HepG2 (cell line): ENCODE data around the gene BCAS3. TPM values are rescaled to one million over a fixed set of nuclear protein-coding genes. Genes with fewer than 3 reads are reported as not detected.
A peak's percentile ranks its signal among the peaks of the same experiment; 100 is the strongest.

ENCODE experiments used
- ATRX ChIP-seq: sonication (generic); formaldehyde crosslinking; IDR thresholded peaks from 2 replicates; pipeline ENCODE4 v1.4.0; 2020; ENCODE audit warnings: missing genetic modification reagents, borderline replicate concordance
- GLI4 ChIP-seq: sonication (generic); formaldehyde crosslinking; IDR thresholded peaks from 2 replicates; pipeline ENCODE4 v1.5.1; 2020; ENCODE audit warnings: missing genetic modification reagents, mild to moderate bottlenecking, moderate library complexity, borderline replicate concordance
- HES4 ChIP-seq: sonication (generic); formaldehyde crosslinking; IDR thresholded peaks from 2 replicates; pipeline ENCODE4 v1.9.0; 2021; ENCODE audit warnings: mild to moderate bottlenecking, missing genetic modification reagents, borderline replicate concordance
- HIVEP1 ChIP-seq: sonication (generic); formaldehyde crosslinking; IDR thresholded peaks from 2 replicates; pipeline ENCODE4 v1.4.0; 2020; ENCODE audit warnings: mild to moderate bottlenecking, missing genetic modification reagents
- NFIB ChIP-seq: sonication (generic); formaldehyde crosslinking; IDR thresholded peaks from 2 replicates; pipeline ENCODE4 v1.9.0; 2021; ENCODE audit warnings: missing genetic modification reagents, mild to moderate bottlenecking, borderline replicate concordance
- ZNF564 ChIP-seq: sonication (generic); formaldehyde crosslinking; IDR thresholded peaks from 2 replicates; pipeline ENCODE4 v1.8.1; 2023; ENCODE audit warnings: mild to moderate bottlenecking, missing genetic modification reagents
- polyA plus RNA-seq, 8 experiments: library from polyadenylated mRNA; depleted of rRNA in 3 of 8; stranded (reverse) in 7 of 8; unstranded in 1 of 8; fragments of >200 nt; fragmentation: Illumina TruSeq in 4 of 8; extraction: Trizol in 4 of 8; gene quantifications; 2 replicates each; pipeline versions ENCODE4 v1.2.1 to v1.2.3, GENCODE V29; 2011 to 2016; ENCODE audit warnings: low read depth in 4 of 8, missing spikeins in 1 of 8, mixed read lengths in 1 of 8; ENCODE audit not compliant: insufficient read depth in 1 of 8
- total RNA-seq, 5 experiments: library from RNA; depleted of rRNA; stranded (reverse); fragments of >200 nt; fragmentation: Illumina TruSeq; extraction: Trizol; gene quantifications; 2 replicates each; pipeline ENCODE4 v1.2.3, GENCODE V29; 2016; ENCODE audit warnings: low read depth in 1 of 5
- TF ChIP-seq, protein P1 (sequence below): sonication (generic); formaldehyde crosslinking; conservative IDR thresholded peaks from 2 replicates; pipeline ENCODE4 v1.4.0; 2020; ENCODE audit warnings: mild to moderate bottlenecking, missing genetic modification reagents, moderate library complexity
- TF ChIP-seq, protein P2 (sequence below): IDR thresholded peaks from 2 replicates; pipeline ENCODE4 v1.6.1; 2016; ENCODE audit warnings: missing genetic modification reagents, missing compliant biosample characterization
- TF ChIP-seq, protein P3 (sequence below): sonication (generic); formaldehyde crosslinking; IDR thresholded peaks from 2 replicates; pipeline ENCODE4 v1.4.0; 2020; ENCODE audit warnings: missing genetic modification reagents
- TF ChIP-seq, protein P4 (sequence below): sonication (generic); formaldehyde crosslinking; IDR thresholded peaks from 2 replicates; pipeline ENCODE4 v1.8.0; 2022; ENCODE audit warnings: missing genetic modification reagents, mild to moderate bottlenecking, inconsistent platforms, borderline replicate concordance

BCAS3 gene
- total and polyA plus RNA-seq, 2 of the 13 experiments (the other 11 are each of a cell fraction or from before 2014, with no cell fraction given) = 10.7 to 11.2 TPM

DNA sequence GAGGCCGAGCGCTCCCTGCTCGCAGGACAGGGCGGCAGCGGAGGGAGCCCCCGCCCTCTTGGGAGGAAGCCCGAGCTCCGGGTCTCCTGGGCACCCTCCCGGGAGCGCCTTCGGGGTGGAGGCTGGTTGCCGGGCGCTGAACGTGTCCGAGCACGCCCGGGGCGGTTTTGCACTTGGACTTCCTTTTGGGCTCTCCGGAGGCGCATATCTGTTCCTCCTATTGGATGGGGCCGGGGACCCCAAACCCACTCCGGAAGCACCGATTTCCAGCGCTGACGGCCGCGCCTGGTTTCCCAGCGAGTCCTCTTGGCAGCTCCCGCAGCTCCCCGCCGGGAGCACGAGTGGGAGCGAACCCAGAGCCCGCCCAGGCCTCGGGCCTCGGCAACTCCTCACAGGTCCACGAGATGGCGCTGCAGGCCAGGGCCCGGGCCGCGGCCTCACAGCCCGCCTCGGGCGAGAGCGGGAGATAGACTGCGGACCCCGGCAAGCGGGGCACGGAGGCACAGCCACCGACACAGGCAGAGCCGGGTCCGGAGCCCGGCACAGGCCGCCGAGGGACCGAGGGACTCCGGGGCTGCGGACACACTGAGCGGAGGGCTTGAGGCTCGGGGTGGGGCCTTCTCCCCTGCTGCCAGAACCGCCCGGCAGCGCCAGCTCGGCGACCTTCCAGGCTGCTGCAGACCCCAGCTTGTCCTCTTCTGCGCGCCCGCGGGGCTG, 734.6 kb downstream of the BCAS3 start (continued):
- TF ChIP-seq, protein P1, sequence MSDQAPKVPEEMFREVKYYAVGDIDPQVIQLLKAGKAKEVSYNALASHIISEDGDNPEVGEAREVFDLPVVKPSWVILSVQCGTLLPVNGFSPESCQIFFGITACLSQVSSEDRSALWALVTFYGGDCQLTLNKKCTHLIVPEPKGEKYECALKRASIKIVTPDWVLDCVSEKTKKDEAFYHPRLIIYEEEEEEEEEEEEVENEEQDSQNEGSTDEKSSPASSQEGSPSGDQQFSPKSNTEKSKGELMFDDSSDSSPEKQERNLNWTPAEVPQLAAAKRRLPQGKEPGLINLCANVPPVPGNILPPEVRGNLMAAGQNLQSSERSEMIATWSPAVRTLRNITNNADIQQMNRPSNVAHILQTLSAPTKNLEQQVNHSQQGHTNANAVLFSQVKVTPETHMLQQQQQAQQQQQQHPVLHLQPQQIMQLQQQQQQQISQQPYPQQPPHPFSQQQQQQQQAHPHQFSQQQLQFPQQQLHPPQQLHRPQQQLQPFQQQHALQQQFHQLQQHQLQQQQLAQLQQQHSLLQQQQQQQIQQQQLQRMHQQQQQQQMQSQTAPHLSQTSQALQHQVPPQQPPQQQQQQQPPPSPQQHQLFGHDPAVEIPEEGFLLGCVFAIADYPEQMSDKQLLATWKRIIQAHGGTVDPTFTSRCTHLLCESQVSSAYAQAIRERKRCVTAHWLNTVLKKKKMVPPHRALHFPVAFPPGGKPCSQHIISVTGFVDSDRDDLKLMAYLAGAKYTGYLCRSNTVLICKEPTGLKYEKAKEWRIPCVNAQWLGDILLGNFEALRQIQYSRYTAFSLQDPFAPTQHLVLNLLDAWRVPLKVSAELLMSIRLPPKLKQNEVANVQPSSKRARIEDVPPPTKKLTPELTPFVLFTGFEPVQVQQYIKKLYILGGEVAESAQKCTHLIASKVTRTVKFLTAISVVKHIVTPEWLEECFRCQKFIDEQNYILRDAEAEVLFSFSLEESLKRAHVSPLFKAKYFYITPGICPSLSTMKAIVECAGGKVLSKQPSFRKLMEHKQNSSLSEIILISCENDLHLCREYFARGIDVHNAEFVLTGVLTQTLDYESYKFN = 0 out of 2 replicates have a peak, but pooled peaks have one; percentile 46
- TF ChIP-seq HES4 (peak; percentile 57; the same call in 1 of the 2 replicates), HIVEP1 (CRISPR knock-in tag) (no peak), ATRX (CRISPR knock-in tag) (no peak), NFIB (CRISPR knock-in tag) (no peak), GLI4 (CRISPR knock-in tag) (peak; percentile 95), ZNF564 (CRISPR knock-in tag) (peak; percentile 86)
- TF ChIP-seq, protein P2, sequence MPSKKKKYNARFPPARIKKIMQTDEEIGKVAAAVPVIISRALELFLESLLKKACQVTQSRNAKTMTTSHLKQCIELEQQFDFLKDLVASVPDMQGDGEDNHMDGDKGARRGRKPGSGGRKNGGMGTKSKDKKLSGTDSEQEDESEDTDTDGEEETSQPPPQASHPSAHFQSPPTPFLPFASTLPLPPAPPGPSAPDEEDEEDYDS = peak; percentile 33
- TF ChIP-seq, protein P3, sequence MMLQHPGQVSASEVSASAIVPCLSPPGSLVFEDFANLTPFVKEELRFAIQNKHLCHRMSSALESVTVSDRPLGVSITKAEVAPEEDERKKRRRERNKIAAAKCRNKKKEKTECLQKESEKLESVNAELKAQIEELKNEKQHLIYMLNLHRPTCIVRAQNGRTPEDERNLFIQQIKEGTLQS (CRISPR knock-in tag) = peak; percentile 52; the same call in 1 of the 2 replicates
- TF ChIP-seq, protein P4, sequence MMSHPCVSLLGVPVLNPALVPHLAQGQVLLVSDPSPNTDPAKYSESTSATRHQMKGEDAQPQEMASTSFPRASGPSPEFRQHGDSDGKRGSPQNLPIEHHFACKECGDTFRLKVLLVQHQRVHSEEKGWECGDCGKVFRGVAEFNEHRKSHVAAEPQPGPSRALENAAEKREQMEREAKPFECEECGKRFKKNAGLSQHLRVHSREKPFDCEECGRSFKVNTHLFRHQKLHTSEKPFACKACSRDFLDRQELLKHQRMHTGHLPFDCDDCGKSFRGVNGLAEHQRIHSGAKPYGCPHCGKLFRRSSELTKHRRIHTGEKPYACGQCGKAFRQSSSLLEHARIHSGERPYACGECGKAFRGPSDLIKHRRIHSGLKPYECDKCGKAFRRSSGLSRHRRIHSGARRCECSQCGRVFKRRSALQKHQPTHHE (CRISPR knock-in tag) = no peak; the same call in 1 of the 2 replicates
